GM18498 (cell line): ENCODE results near the gene AGBL4.

Experiments
- ATAC-seq: cut with Tn5 transposase; IDR thresholded peaks from one replicate; pipeline ENCODE4 v1.9.1; 2021; ENCODE audit warnings: mild to moderate bottlenecking, moderate library complexity; ENCODE audit not compliant: unreplicated experiment

Gene AGBL4

GRCh38 chr1:48619539-48619938, 1404.2 kb downstream of the AGBL4 start:
- no peak for ATAC-seq

- ATAC-seq, result no peak
These were observed 1406.5 kb downstream of the AGBL4 start for GRCh38 chr1:48617252-48617651.

- ATAC-seq, result no peak
These were observed 1407.0 kb downstream of the AGBL4 start for GRCh38 chr1:48616710-48617109.

- ATAC-seq, result no peak
These were observed 1411.9 kb downstream of the AGBL4 start for GRCh38 chr1:48611841-48612240.

GRCh38 chr1:48610628-48611542, 1412.9 kb downstream of the AGBL4 start:
- ATAC-seq, result no peak

GRCh38 chr1:48608882-48609281, 1414.9 kb downstream of the AGBL4 start:
- no peak for ATAC-seq

GRCh38 chr1:48603222-48603621, 1420.5 kb downstream of the AGBL4 start:
- no peak for ATAC-seq

- no peak for ATAC-seq
These were observed 1421.4 kb downstream of the AGBL4 start for GRCh38 chr1:48602349-48602748.

GRCh38 chr1:48600182-48600581, 1423.6 kb downstream of the AGBL4 start:
- no peak for ATAC-seq

GRCh38 chr1:48597663-48598062, 1426.1 kb downstream of the AGBL4 start:
- ATAC-seq, result no peak

GRCh38 chr1:48596046-48596445, 1427.7 kb downstream of the AGBL4 start:
- no peak for ATAC-seq

GRCh38 chr1:48595613-48596012, 1428.1 kb downstream of the AGBL4 start:
- ATAC-seq, result no peak

- no peak for ATAC-seq
These were observed 1431.4 kb downstream of the AGBL4 start for GRCh38 chr1:48592330-48592729.

- no peak for ATAC-seq
These were observed 1432.6 kb downstream of the AGBL4 start for GRCh38 chr1:48591181-48591580.

- no peak for ATAC-seq
These were observed 1435.7 kb downstream of the AGBL4 start for GRCh38 chr1:48588061-48588460.

GRCh38 chr1:48582408-48582807, 1441.3 kb downstream of the AGBL4 start:
- no peak for ATAC-seq

- ATAC-seq, result no peak
These were observed 1442.5 kb downstream of the AGBL4 start for GRCh38 chr1:48581270-48581669.

- no peak for ATAC-seq
These were observed 1447.2 kb downstream of the AGBL4 start for GRCh38 chr1:48576565-48576964.

- peak; percentile 64 for ATAC-seq
These were observed 1451.0 kb downstream of the AGBL4 start for GRCh38 chr1:48572646-48573258.

GRCh38 chr1:48572134-48572533, 1451.6 kb downstream of the AGBL4 start:
- ATAC-seq, result no peak

- ATAC-seq, result no peak
These were observed 1452.3 kb downstream of the AGBL4 start for GRCh38 chr1:48571303-48571987.

- ATAC-seq, result no peak
These were observed 1453.2 kb downstream of the AGBL4 start for GRCh38 chr1:48570568-48570967.
